Upper lobe of right lung (tissue), 1 donor: ENCODE results near the gene DPY19L3. TPM values are rescaled to one million over a fixed set of nuclear protein-coding genes. Genes with fewer than 3 reads are reported as not detected.

Experiments
- ATAC-seq: fragments of 200-7000 bp; cut with Tn5 transposase; one replicate; pipeline ENCODE4 v1.9.1; 2020; ENCODE audit warnings: mild to moderate bottlenecking, moderate library complexity
- DNase-seq: peaks from one replicate; pipeline ENCODE4 v3.0.0-alpha.2; 2020
- H3K27ac ChIP-seq: fragments of 200-600 bp; one replicate; pipeline ENCODE4 v1.8.0; 2022
- H3K27me3 ChIP-seq: fragments of 200-600 bp; one replicate; pipeline ENCODE4 v1.8.0; 2022; ENCODE audit warnings: mild to moderate bottlenecking
- H3K36me3 ChIP-seq: fragments of 200-600 bp; one replicate; pipeline ENCODE4 v1.8.0; 2022
- H3K4me1 ChIP-seq: fragments of 200-600 bp; one replicate; pipeline ENCODE4 v1.8.0; 2022
- H3K4me3 ChIP-seq: fragments of 200-600 bp; one replicate; pipeline ENCODE4 v1.8.0; 2022; ENCODE audit warnings: mild to moderate bottlenecking
- H3K9me3 ChIP-seq: fragments of 200-600 bp; one replicate; pipeline ENCODE4 v1.8.0; 2022
- CTCF ChIP-seq: fragments of 200-600 bp; IDR thresholded peaks from one replicate; pipeline ENCODE4 v1.8.0; 2022; ENCODE audit warnings: antibody characterized with exemption
- intact Hi-C: fragments of 100-400 bp; cut with DNase I; formaldehyde crosslinking; loops from one replicate; pipeline ENCODE4 v1.11.0; 2022
- total RNA-seq: library from RNA; stranded (reverse); fragmentation: NEBNext Ultra II Directional; extraction: Animal tissue kit (Norgen Biotek cat#: 25700); gene quantifications from one replicate; pipeline ENCODE4 v1.2.1, GENCODE V29; 2021
- donor health status: DM: no; HTN: yes; CAD: no; lungs with severe emphysema.

Gene DPY19L3
- total RNA-seq, 1 donor from 2014 or later = 36.1 TPM

GRCh38 chr19:32464279-32464678 is 58.7 kb downstream of the DPY19L3 start:
- Histone ChIP-seq H3K9me3 (no peaks in the 10 kb centered on the region), H3K27ac (no peak overlapping the region), H3K4me1 (no peaks in the 10 kb centered on the region), H3K36me3 (peaks cover 9% of the 10 kb centered on the region), H3K27me3 (no peaks in the 10 kb centered on the region), H3K4me3 (no peak overlapping the region)
- no peak for DNase-seq
- intact Hi-C loops = no loop called here
- peak; percentile 25 for TF ChIP-seq CTCF
- ATAC-seq = no peak

GRCh38 chr19:32465176-32465575 is 59.6 kb downstream of the DPY19L3 start:
- no peak overlapping the region for H3K27ac ChIP-seq
- ATAC-seq = no peak

GRCh38 chr19:32469795-32470194 is 64.2 kb downstream of the DPY19L3 start:
- TF ChIP-seq CTCF = no peak
- Histone ChIP-seq H3K9me3 (no peaks in the 10 kb centered on the region), H3K4me3 (no peak overlapping the region), H3K27ac (no peak overlapping the region), H3K27me3 (no peaks in the 10 kb centered on the region), H3K4me1 (no peaks in the 10 kb centered on the region), H3K36me3 (no peaks in the 10 kb centered on the region)
- ATAC-seq = no peak
- DNase-seq = no peak
- intact Hi-C loops = no loop called here

More at GRCh38 chr19:32465176-32465575, 59.6 kb downstream of the DPY19L3 start:
- Histone ChIP-seq H3K36me3 (no peaks in the 10 kb centered on the region), H3K4me1 (no peaks in the 10 kb centered on the region), H3K9me3 (no peaks in the 10 kb centered on the region), H3K4me3 (no peak overlapping the region), H3K27me3 (no peaks in the 10 kb centered on the region)
- no peak for DNase-seq
- intact Hi-C loops = no loop called here
- TF ChIP-seq CTCF = no peak

GRCh38 chr19:32471095-32471494 is 65.5 kb downstream of the DPY19L3 start:
- Histone ChIP-seq H3K27me3 (no peaks in the 10 kb centered on the region), H3K4me3 (no peak overlapping the region), H3K36me3 (no peaks in the 10 kb centered on the region), H3K9me3 (no peaks in the 10 kb centered on the region), H3K27ac (no peak overlapping the region), H3K4me1 (no peaks in the 10 kb centered on the region)
- DNase-seq = no peak
- intact Hi-C loops = no loop called here
- ATAC-seq = peak; percentile 24
- TF ChIP-seq CTCF = no peak

GRCh38 chr19:32471811-32472210 is 66.2 kb downstream of the DPY19L3 start:
- H3K4me3 ChIP-seq = no peak overlapping the region
- H3K27ac ChIP-seq = no peak overlapping the region
- H3K4me1 ChIP-seq = no peaks in the 10 kb centered on the region
- no peaks in the 10 kb centered on the region for H3K36me3 ChIP-seq
- ATAC-seq = no peak
- no peak for TF ChIP-seq CTCF
- no peaks in the 10 kb centered on the region for H3K27me3 ChIP-seq
- intact Hi-C loops = no loop called here
- no peak for DNase-seq
- no peaks in the 10 kb centered on the region for H3K9me3 ChIP-seq
